Upper lobe of left lung (tissue), 6 donors: ENCODE measurements around the gene DGKI. TPM values are rescaled to one million over a fixed set of nuclear protein-coding genes. Genes with fewer than 3 reads are reported as not detected.

Source experiments
- ATAC-seq, 2 donors: fragments of 200-7000 bp; cut with Tn5 transposase; one replicate each; pipeline ENCODE4 v1.9.1; 2022; ENCODE audit warnings: mild to moderate bottlenecking in 2 of 2, moderate library complexity in 2 of 2; ENCODE audit not compliant: low FRiP score in 2 of 2
- DNase-seq, 2 donors: peaks; one replicate each; pipeline ENCODE4 v3.0.0-alpha.2; 2019 to 2020
- H3K27ac ChIP-seq, 4 donors: fragments of 200-600 bp; sonication (generic); one replicate each; pipeline ENCODE4 v1.5.1; 2016 to 2019
- H3K27me3 ChIP-seq, 4 donors: fragments of 200-600 bp; sonication (generic); one replicate each; pipeline ENCODE4 v1.5.1; 2017 to 2019
- H3K36me3 ChIP-seq, 4 donors: fragments of 200-600 bp; sonication (generic); one replicate each; pipeline ENCODE4 v1.5.1; 2016 to 2019
- H3K4me1 ChIP-seq, 4 donors: fragments of 200-600 bp; sonication (generic); one replicate each; pipeline ENCODE4 v1.5.1; 2018 to 2019
- H3K4me3 ChIP-seq, 4 donors: fragments of 200-600 bp; sonication (generic); one replicate each; pipeline ENCODE4 v1.5.1; 2017 to 2019; ENCODE audit warnings: mild to moderate bottlenecking in 2 of 4, moderate library complexity in 1 of 4
- H3K9me3 ChIP-seq, 4 donors: fragments of 200-600 bp; sonication (generic); one replicate each; pipeline ENCODE4 v1.5.1; 2018 to 2019
- EP300 ChIP-seq, 4 donors: sonication (generic); formaldehyde crosslinking; IDR thresholded peaks; one replicate each; pipeline ENCODE4 v1.5.1; 2017; ENCODE audit warnings: antibody characterized with exemption in 4 of 4, control low read depth in 2 of 4
- POLR2A ChIP-seq, 4 donors: fragments of 450-650 bp; IDR thresholded peaks; one replicate each; pipeline ENCODE4 v1.5.1; 2016 to 2017; ENCODE audit warnings: antibody characterized with exemption in 4 of 4, mild to moderate bottlenecking in 2 of 4
- POLR2AphosphoS5 ChIP-seq, 2 donors: sonication (generic); formaldehyde crosslinking; IDR thresholded peaks; one replicate each; pipeline ENCODE4 v1.5.1; 2017; ENCODE audit warnings: antibody characterized with exemption in 2 of 2
- WGBS, 2 donors: methylation state at CpG; one replicate each; pipeline ENCODE4 v1.1.5; 2017 to 2018; 5-methylcytosine and 5-hydroxymethylcytosine counted together
- total RNA-seq, 6 donors: library from RNA; depleted of rRNA in 4 of 6; stranded (reverse); fragments of >200 nt in 4 of 6; gene quantifications; one replicate each; pipeline versions ENCODE4 v1.1.0 to v1.2.1, GENCODE V29; 2016 to 2021
- TF ChIP-seq, protein P1 (sequence below), 6 experiments: fragments of 450-650 bp in 4 of 6; fragments of 200-600 bp in 2 of 6; sonication (generic) in 2 of 6; IDR thresholded peaks; one replicate each; pipeline ENCODE4 v1.5.1; 2016 to 2019; ENCODE audit warnings: antibody characterized with exemption in 6 of 6
- donor health status: DM: no; HTN: no; CAD: no; lungs with moderate emphysema.
- donor health status: DM: no; HTN: yes; CAD: no; lungs with severe emphysema.

The DGKI gene
- total RNA-seq, 6 donors from 2014 or later = under 0.01 to 4.5 (median 0.34) TPM; not detected in 1

- Histone ChIP-seq H3K27me3 (no peaks in the 10 kb centered on the region), H3K9me3 (no peaks in the 10 kb centered on the region), H3K4me3 (no peak overlapping the region), H3K36me3 (no peaks in the 10 kb centered on the region), H3K27ac (no peak overlapping the region), H3K4me1 (no peaks in the 10 kb centered on the region)
- TF ChIP-seq, protein P1, sequence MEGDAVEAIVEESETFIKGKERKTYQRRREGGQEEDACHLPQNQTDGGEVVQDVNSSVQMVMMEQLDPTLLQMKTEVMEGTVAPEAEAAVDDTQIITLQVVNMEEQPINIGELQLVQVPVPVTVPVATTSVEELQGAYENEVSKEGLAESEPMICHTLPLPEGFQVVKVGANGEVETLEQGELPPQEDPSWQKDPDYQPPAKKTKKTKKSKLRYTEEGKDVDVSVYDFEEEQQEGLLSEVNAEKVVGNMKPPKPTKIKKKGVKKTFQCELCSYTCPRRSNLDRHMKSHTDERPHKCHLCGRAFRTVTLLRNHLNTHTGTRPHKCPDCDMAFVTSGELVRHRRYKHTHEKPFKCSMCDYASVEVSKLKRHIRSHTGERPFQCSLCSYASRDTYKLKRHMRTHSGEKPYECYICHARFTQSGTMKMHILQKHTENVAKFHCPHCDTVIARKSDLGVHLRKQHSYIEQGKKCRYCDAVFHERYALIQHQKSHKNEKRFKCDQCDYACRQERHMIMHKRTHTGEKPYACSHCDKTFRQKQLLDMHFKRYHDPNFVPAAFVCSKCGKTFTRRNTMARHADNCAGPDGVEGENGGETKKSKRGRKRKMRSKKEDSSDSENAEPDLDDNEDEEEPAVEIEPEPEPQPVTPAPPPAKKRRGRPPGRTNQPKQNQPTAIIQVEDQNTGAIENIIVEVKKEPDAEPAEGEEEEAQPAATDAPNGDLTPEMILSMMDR (IDR thresholded peaks at IDR 0.05) = no peak
- DNase-seq (no peak), ATAC-seq (no peak)
- WGBS, 2 donors = 89 to 90% methylated on average over 6 of the region's 6 CpGs
Measured at GRCh38 chr7:137469858-137470257, 376.9 kb downstream of the DGKI start.

DNA sequence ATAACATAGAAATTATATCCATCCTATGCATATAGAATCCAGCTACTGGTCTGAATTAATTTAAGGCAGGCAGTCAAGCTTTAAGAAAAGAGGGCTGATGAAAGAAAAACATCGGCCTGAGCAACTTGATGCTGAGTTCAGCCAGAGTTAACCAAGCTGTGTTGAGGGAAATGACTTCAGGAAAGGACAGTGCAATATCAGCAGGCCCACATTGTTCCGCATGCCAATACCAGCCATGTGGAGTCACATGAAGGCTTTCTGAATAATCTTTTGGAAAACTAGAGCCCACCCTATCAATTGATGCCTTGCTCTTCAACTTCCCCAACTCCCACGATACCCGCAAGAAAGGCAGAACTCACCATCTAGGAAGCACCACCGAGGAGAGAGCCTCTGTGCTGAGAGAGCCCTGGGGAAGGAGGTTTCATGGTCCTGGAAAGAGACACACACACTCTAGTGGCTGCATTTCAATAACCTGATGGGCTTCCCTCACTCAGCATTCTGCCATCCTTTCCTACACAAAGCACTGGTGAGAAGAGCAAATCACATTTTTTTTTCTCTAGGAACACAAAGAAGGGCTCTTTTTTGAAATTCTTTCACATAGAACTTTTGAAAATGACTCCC is 377.5 kb downstream of the DGKI start:
- no peak for TF ChIP-seq EP300 (IDR thresholded peaks at IDR 0.05)
- TF ChIP-seq POLR2AphosphoS5 (IDR thresholded peaks at IDR 0.05) = no peak
- TF ChIP-seq POLR2A (IDR thresholded peaks at IDR 0.05) = no peak
- TF ChIP-seq, protein P1 (IDR thresholded peaks at IDR 0.05) = no peak
- H3K9me3 ChIP-seq = no peaks in the 10 kb centered on the region
- H3K27ac ChIP-seq = no peak overlapping the region
- H3K4me3 ChIP-seq = no peak overlapping the region
- DNase-seq (no peak), ATAC-seq (no peak)
- WGBS, 2 donors = 66% methylated on average over 3 to 5 of the region's 5 CpGs
- no peaks in the 10 kb centered on the region for H3K27me3 ChIP-seq
- H3K4me1 ChIP-seq = no peaks in the 10 kb centered on the region
- no peaks in the 10 kb centered on the region for H3K36me3 ChIP-seq

GRCh38 chr7:137462847-137463246 is 383.9 kb downstream of the DGKI start:
- WGBS, 2 donors = 79 to 82% methylated on average over 5 of the region's 5 CpGs
- no peak for ATAC-seq
- H3K27me3 ChIP-seq = no peaks in the 10 kb centered on the region
- H3K27ac ChIP-seq = no peak overlapping the region
- no peak for DNase-seq
- no peaks in the 10 kb centered on the region for H3K36me3 ChIP-seq
- no peak overlapping the region for H3K4me3 ChIP-seq
- H3K4me1 ChIP-seq = no peaks in the 10 kb centered on the region
- TF ChIP-seq POLR2AphosphoS5 (IDR thresholded peaks at IDR 0.05) (no peak), POLR2A (IDR thresholded peaks at IDR 0.05) (no peak), EP300 (IDR thresholded peaks at IDR 0.05) (no peak)
- TF ChIP-seq, protein P1 (IDR thresholded peaks at IDR 0.05) = no peak
- no peaks in the 10 kb centered on the region for H3K9me3 ChIP-seq

DNA sequence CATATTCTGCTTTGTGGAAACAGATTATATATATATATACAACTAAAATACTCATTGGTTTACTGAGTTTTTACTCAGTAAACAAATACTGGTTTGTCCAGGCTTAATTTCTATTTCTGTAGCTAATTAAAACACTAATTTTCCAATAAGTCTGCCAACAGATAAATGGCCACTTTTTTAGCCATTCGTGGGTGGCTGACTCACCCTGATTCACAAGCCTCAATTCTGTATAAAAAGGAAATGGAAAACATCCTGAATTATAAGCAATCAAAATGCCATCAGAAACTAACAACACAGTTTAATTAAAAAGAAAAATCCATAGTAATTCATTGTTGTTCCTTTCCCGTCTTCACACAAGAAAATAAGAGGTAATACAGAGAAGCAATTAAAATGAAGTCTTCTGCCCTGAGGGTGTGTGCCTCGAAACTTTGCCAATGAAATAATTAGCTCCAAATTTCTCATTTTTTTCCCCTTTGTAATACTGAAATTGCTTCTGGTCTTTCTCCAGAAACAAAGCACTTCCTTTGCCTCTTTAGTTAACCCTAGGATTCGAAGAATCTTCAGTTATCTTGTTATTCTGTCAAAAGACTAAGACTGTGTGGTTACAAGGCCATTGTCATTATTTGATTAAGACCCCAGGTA is 384.6 kb downstream of the DGKI start:
- ATAC-seq (no peak), DNase-seq (no peak)
- Histone ChIP-seq H3K9me3 (no peaks in the 10 kb centered on the region), H3K27ac (no peak overlapping the region), H3K4me3 (no peak overlapping the region), H3K36me3 (no peaks in the 10 kb centered on the region), H3K27me3 (no peaks in the 10 kb centered on the region), H3K4me1 (no peaks in the 10 kb centered on the region)
- 60 to 63% methylated on average over 4 of the region's 4 CpGs for WGBS, 2 donors
- no peak for TF ChIP-seq POLR2AphosphoS5 (IDR thresholded peaks at IDR 0.05)
- TF ChIP-seq, protein P1 (IDR thresholded peaks at IDR 0.05) = no peak
- TF ChIP-seq EP300 (IDR thresholded peaks at IDR 0.05) = no peak
- TF ChIP-seq POLR2A (IDR thresholded peaks at IDR 0.05) = no peak

DNA sequence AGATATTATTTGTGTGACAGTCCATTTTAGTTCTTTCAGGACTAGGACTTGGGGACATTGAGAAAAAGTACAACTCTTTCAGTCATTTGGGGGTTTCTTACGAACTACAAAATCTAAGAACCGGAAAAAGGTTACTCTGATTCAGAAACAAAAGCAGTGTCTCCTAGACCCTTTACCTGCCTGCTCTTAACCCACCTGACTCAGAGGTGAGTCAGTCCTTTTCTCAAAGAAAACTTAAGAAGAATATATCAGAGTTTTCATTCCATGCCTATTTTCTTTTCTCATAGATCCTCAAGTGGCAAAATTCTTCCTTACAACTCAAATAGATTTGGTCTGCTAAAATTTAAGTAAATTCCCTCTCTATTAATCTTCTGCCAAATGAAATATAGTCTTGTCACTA is 388.4 kb downstream of the DGKI start:
- H3K36me3 ChIP-seq = no peaks in the 10 kb centered on the region
- no peak overlapping the region for H3K27ac ChIP-seq
- no peaks in the 10 kb centered on the region for H3K27me3 ChIP-seq
- DNase-seq (no peak), ATAC-seq (no peak)
- H3K4me3 ChIP-seq = no peak overlapping the region
- TF ChIP-seq POLR2A (IDR thresholded peaks at IDR 0.05) (no peak), EP300 (IDR thresholded peaks at IDR 0.05) (no peak), POLR2AphosphoS5 (IDR thresholded peaks at IDR 0.05) (no peak)
- TF ChIP-seq, protein P1 (IDR thresholded peaks at IDR 0.05) = no peak
- peaks cover 0 to 8% (median 2%) of the 10 kb centered on the region in 4 donors for H3K4me1 ChIP-seq
- no peaks in the 10 kb centered on the region for H3K9me3 ChIP-seq
- 81 to 89% methylated on average over 2 of the region's 2 CpGs for WGBS, 2 donors
